ENCODE results near the gene SHH.
"Not testable (repeated sequence)": the region's sequence is repeated elsewhere in the genome, so short reads cannot be mapped to it uniquely, and the experiment has no call there.

The SHH gene

GRCh38 chr7:155842496-155843265, 30.4 kb upstream of the SHH start:
- no peak for DNase-seq (ENCODE audit: low read depth)

GRCh38 chr7:155840909-155841308, 28.6 kb upstream of the SHH start:
- DNase-seq (ENCODE audit: low read depth) = no peak

- DNase-seq (ENCODE audit: low read depth) = no peak
These were observed 28.1 kb upstream of the SHH start for GRCh38 chr7:155840262-155840885.

GRCh38 chr7:155839461-155839860, 27.2 kb upstream of the SHH start:
- no peak for DNase-seq (ENCODE audit: low read depth)

GRCh38 chr7:155838312-155838711, 26.0 kb upstream of the SHH start:
- not testable (repeated sequence) for DNase-seq (ENCODE audit: low read depth)

- DNase-seq (ENCODE audit: low read depth) = no peak
These were observed 24.8 kb upstream of the SHH start for GRCh38 chr7:155837126-155837479.

- DNase-seq (ENCODE audit: low read depth) = no peak
These were observed 24.2 kb upstream of the SHH start for GRCh38 chr7:155836216-155837125.

- no peak for DNase-seq (ENCODE audit: low read depth)
These were observed 23.4 kb upstream of the SHH start for GRCh38 chr7:155835446-155836215.

GRCh38 chr7:155834486-155835048, 22.3 kb upstream of the SHH start:
- no peak for DNase-seq (ENCODE audit: low read depth)

- DNase-seq (ENCODE audit: low read depth) = no peak
These were observed 21.4 kb upstream of the SHH start for GRCh38 chr7:155833651-155834050.

- DNase-seq (ENCODE audit: low read depth) = no peak
These were observed 20.3 kb upstream of the SHH start for GRCh38 chr7:155832581-155832981.

- DNase-seq (ENCODE audit: low read depth) = no peak
These were observed 19.7 kb upstream of the SHH start for GRCh38 chr7:155831807-155832524.

- no peak for DNase-seq (ENCODE audit: low read depth)
These were observed 18.9 kb upstream of the SHH start for GRCh38 chr7:155830961-155831806.

- no peak for DNase-seq (ENCODE audit: low read depth)
These were observed 17.7 kb upstream of the SHH start for GRCh38 chr7:155829796-155830470.

GRCh38 chr7:155825336-155825735, 13.1 kb upstream of the SHH start:
- no peak for DNase-seq (ENCODE audit: low read depth)

- DNase-seq (ENCODE audit: low read depth) = no peak
These were observed 12.1 kb upstream of the SHH start for GRCh38 chr7:155824227-155824886.

- DNase-seq (ENCODE audit: low read depth) = no peak
These were observed 9.6 kb upstream of the SHH start for GRCh38 chr7:155821851-155822250.

GRCh38 chr7:155820788-155821187, 8.5 kb upstream of the SHH start:
- DNase-seq (ENCODE audit: low read depth) = no peak

- DNase-seq (ENCODE audit: low read depth) = no peak
These were observed 8.0 kb upstream of the SHH start for GRCh38 chr7:155820246-155820645.
